ENCODE data around the gene LRIG3.

LRIG3 gene

DNA sequence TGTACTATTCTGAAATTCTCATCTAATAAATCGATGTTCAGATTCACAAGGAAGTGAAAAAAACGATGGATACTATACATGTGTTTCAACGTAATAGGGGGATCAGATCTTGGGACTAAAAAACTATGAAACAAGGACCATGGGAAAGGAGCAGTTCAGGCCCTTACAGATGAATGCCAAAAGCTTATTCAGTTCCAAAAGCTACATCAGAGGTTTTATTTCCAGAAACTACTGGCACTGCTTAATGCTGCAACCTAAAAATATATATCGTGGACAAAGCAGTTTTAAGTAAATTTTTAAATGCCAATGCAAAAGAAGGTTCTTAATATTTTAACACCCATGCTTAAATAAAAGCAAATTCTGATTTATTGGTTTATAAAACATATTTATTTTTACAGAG lies 38.5 kb downstream of the LRIG3 start:
- no peak overlapping the region for H3K4me3 ChIP-seq (ENCODE audit: low read depth, low read length)
- TF ChIP-seq, protein P1, sequence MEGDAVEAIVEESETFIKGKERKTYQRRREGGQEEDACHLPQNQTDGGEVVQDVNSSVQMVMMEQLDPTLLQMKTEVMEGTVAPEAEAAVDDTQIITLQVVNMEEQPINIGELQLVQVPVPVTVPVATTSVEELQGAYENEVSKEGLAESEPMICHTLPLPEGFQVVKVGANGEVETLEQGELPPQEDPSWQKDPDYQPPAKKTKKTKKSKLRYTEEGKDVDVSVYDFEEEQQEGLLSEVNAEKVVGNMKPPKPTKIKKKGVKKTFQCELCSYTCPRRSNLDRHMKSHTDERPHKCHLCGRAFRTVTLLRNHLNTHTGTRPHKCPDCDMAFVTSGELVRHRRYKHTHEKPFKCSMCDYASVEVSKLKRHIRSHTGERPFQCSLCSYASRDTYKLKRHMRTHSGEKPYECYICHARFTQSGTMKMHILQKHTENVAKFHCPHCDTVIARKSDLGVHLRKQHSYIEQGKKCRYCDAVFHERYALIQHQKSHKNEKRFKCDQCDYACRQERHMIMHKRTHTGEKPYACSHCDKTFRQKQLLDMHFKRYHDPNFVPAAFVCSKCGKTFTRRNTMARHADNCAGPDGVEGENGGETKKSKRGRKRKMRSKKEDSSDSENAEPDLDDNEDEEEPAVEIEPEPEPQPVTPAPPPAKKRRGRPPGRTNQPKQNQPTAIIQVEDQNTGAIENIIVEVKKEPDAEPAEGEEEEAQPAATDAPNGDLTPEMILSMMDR (conservative IDR thresholded peaks at IDR 0.05; ENCODE audit: low read depth, low read length), result no peak
- no peak for DNase-seq (ENCODE audit: low read depth)

DNA sequence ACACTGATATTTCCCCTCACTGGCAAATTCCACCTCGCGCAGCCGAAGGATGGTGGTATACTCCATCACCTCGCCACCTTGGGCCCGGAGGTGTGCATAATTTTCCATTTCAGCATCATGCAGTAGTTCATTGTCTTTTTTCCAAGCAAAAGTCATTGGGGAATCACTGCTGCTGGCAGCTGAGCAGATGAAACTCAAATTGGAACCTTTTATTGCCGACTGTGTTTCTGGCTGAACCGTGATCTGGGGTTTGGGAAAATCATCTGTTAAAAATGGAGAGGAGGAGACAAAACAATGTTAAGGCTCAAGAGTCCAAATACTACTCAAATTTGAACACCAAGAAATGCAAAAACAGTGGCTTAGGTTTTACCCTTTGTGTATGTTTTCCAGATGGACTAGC lies 39.7 kb downstream of the LRIG3 start:
- DNase-seq (ENCODE audit: low read depth), result no peak
- no peak overlapping the region for H3K4me3 ChIP-seq (ENCODE audit: low read depth, low read length)
- TF ChIP-seq, protein P1 (conservative IDR thresholded peaks at IDR 0.05; ENCODE audit: low read depth, low read length), result no peak

DNA sequence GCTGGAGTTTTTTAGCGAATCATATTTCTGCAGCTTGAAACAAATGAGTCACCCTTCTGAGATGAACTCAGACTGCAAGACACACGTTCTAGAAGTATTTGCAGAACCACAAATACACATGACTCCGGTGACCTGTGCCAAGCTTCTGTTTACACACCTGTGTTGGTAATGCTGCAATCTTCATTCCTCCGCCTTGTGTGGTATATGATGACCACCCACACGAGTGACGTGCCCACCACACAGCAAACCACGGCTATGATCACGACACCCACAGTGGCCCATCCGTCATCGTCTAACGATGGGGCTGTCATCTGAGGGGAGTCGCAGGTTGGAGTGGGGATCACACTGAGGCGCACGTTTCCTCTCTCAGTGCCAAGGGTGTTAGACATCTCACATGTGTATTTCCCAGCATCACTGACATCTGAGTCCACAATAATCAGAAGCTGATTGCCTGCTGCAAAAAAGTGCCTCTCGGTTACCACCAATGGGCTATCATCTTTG lies 43.0 kb downstream of the LRIG3 start:
- TF ChIP-seq, protein P1 (conservative IDR thresholded peaks at IDR 0.05; ENCODE audit: low read depth, low read length), result no peak
- no peak overlapping the region for H3K4me3 ChIP-seq (ENCODE audit: low read depth, low read length)
- peak; percentile 97 for DNase-seq (ENCODE audit: low read depth)

DNA sequence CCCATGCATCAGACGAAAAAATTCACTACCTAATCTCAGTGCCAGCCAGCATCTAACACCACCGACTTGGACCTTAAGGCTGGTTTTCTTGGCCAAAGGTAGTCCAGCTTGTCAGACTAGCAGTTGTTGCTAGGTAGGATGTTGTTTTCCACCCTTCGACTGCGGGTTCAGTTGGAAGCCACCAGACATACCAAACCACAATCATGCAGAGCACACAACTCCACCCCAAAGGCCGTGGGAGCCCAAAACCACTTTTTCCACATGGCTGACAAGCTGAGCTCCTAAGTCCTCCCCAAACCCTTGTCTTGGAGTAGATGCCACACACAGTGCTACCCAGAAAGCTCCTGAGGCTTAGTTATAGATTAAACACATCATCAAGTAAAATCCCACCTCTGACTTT lies 46.8 kb downstream of the LRIG3 start:
- DNase-seq (ENCODE audit: low read depth), result peak; percentile 50
- TF ChIP-seq, protein P1 (conservative IDR thresholded peaks at IDR 0.05; ENCODE audit: low read depth, low read length), result no peak
- no peak overlapping the region for H3K4me3 ChIP-seq (ENCODE audit: low read depth, low read length)

DNA sequence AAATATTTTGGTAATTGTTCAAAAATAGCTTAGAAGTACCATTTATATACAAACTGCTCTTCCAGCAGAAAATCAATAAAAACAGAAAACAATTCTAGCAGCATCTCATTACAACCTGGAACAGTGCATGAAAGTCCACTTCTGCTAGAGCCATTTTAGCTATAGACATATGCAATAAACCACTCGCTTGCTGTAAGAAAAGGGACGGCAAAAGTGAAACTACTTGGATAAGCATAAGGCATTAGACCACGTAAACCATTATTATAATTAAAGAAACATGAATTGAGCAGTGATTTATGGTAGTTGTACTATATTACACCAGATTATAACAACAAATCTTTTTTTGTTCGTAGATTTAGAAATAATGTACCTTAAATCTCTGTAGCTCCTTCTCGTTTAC lies 48.7 kb downstream of the LRIG3 start:
- no peak overlapping the region for H3K4me3 ChIP-seq (ENCODE audit: low read depth, low read length)
- no peak for DNase-seq (ENCODE audit: low read depth)
- TF ChIP-seq, protein P1 (conservative IDR thresholded peaks at IDR 0.05; ENCODE audit: low read depth, low read length), result no peak

DNA sequence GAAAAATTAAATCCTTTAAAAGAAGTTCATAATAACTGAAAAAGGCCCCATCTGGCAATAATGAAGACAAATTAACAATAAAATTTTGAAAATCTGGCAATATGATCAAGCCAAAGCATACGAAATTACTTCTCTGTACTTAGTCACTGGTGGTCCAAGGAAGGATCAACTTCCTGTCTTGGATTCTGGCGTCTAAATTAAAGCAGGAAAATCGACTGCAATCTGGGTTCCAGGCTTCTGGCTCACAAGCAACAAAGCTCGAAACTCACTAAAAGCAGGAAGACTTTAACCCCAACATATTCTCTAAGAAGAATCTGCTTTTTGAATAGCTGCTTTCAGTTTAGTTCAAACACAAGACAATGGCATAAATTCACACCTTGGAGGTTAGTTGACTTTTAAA lies 49.7 kb downstream of the LRIG3 start:
- TF ChIP-seq, protein P1 (conservative IDR thresholded peaks at IDR 0.05; ENCODE audit: low read depth, low read length), result no peak
- H3K4me3 ChIP-seq (ENCODE audit: low read depth, low read length), result no peak overlapping the region

DNA sequence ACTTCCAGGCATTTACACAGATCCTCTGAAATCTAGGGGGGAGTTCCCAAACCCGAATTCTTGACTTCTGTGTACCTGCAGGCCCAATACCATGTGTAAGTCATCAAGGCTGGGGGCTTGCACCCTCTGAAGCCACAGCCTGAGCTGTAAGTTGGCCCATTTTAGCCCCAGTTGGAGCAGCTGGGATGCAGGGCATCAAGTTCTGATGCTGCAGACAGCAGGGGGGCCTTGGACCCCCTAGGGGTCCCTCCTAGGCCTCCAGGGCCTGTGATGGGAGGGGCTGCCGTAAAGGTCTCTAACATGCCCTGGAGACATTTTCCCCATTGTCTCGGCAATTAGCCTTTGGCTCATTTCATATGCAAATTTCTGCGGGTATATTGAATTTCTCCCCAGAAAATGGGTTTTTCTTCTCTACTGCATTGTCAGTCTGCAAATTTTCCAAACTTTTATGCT lies 59.5 kb downstream of the LRIG3 start:
- TF ChIP-seq, protein P1 (conservative IDR thresholded peaks at IDR 0.05; ENCODE audit: low read depth, low read length), result no peak
- H3K4me3 ChIP-seq (ENCODE audit: low read depth, low read length), result no peak overlapping the region
- no peak for DNase-seq (ENCODE audit: low read depth)

More for the DNA sequence above, 49.7 kb downstream of the LRIG3 start:
- DNase-seq (ENCODE audit: low read depth), result no peak

All from choroid plexus epithelial cell (primary cell).